ENCODE results near the gene FYB1.

DNA sequence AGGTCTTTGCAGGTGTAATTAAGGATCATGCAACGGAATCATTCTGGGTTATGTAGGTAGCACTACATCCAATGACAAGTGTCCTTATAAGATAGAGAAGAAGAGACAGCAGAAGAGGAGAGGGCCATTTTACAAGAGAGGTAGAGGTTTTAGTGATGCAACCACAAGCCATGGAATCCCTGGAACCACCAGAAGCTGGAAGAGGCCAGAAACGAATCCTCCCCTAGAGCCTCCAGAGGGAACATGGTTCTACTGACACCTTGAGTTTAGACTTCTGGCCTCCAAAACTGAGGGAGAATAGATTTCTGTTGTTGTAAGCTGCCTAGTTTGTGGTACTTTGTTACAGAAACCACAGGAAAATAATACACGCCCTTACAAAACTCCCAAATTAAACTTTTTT is 3.5 kb downstream of the FYB1 start:
- TF ChIP-seq CTCF (IDR thresholded peaks at IDR 0.05) (no peak), POLR2AphosphoS5 (IDR thresholded peaks at IDR 0.05) (no peak), EP300 (IDR thresholded peaks at IDR 0.05) (no peak)

Measured in suprapubic skin (tissue), 4 donors.